Erythroblast (primary cell): ENCODE measurements around the gene REV3L.

Source experiments
- GATA1 ChIP-seq: IDR thresholded peaks from 2 replicates; pipeline ENCODE4 v1.6.1; 2011; ENCODE audit warnings: low read depth, mild to moderate bottlenecking, control low read depth, low read length, moderate library complexity
- POLR2A ChIP-seq: IDR thresholded peaks from 2 replicates; pipeline ENCODE4 v1.6.1; 2011; ENCODE audit warnings: mild to moderate bottlenecking, low read length

DNA sequence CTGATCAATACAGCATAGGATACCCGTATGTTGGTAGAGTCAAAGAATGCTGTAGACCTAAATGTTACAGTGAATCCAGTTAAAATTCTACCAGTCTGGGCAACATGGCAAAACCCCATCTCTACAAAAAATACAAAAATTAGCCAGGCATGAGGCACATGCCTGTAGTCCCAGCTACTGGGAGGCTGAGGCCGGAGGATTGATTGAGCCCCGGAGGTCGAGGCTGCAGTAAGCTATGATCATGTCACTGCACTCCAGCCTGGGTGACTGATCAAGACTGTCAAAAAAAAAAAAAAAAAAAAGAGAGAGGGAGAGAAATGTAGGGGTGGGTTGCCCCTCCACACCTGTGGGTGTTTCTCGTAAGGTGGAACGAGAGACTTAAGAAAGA lies 228.2 kb downstream of the REV3L start:
- TF ChIP-seq POLR2A (no peak), GATA1 (no peak)
